Endothelial cell of umbilical vein (primary cell): Measurements from ENCODE around the gene XPO5. TPM values are rescaled to one million over a fixed set of nuclear protein-coding genes. Genes with fewer than 3 reads are reported as not detected.

Experiments
- BruUV-seq: library from RNA; stranded (reverse); fragments of 400-500 nt; replicated peaks from 2 replicates; lab custom pipeline; 2021; lab: Mats Ljungman, UMichigan
- CTCF ChIA-PET: fragments of 300-600, 350-600 bp; sonication (Branson Sonifier 250); formaldehyde crosslinking; loops from one replicate; lab custom pipeline; 2021; ENCODE audit warnings: antibody characterized with exemption, inconsistent platforms; lab: Charles Lee
- POLR2A ChIA-PET: fragments of 300-600, 350-600 bp; sonication (Branson Sonifier 250); formaldehyde crosslinking; loops from one replicate; lab custom pipeline; 2021; ENCODE audit warnings: antibody characterized with exemption, inconsistent platforms; lab: Charles Lee
- DNase-seq: peaks from one replicate; pipeline ENCODE4 v3.0.0-alpha.2; 2011; ENCODE audit warnings: low read depth, low spot score
- FAIRE-seq: peaks from 2 replicates; lab custom pipeline; 2011; peaks lifted over from hg19 to GRCh38; lab: Jason Lieb, UNC
- H2AFZ ChIP-seq: 2 replicates; pipeline ENCODE4 v1.6.0; 2012; ENCODE audit warnings: low read depth, low read length, control low read depth, inconsistent platforms
- H3K27ac ChIP-seq: 2 replicates; pipeline ENCODE4 v1.5.1; 2011; ENCODE audit warnings: low read depth, mild to moderate bottlenecking, control low read depth, low read length, moderate library complexity; ENCODE audit not compliant: insufficient read depth
- H3K27me3 ChIP-seq, 2 experiments: 2 replicates each; pipeline versions ENCODE4 v1.6.0 to v1.6.1; 2011; ENCODE audit warnings: low read length in 2 of 2, mixed read lengths in 1 of 2; ENCODE audit not compliant: control insufficient read depth in 2 of 2, insufficient read depth in 2 of 2
- H3K36me3 ChIP-seq, 2 experiments: 2 replicates in 1 of 2; 3 replicates in 1 of 2; pipeline ENCODE4 v1.5.1; 2011; ENCODE audit warnings: low read length in 2 of 2, mild to moderate bottlenecking in 1 of 2, moderate library complexity in 1 of 2; ENCODE audit not compliant: control insufficient read depth in 2 of 2, insufficient read depth in 2 of 2; ENCODE audit errors: extremely low read depth in 1 of 2
- H3K4me1 ChIP-seq: 3 replicates; pipeline ENCODE4 v1.5.1; 2011; ENCODE audit warnings: mild to moderate bottlenecking, low read length; ENCODE audit not compliant: control insufficient read depth, insufficient read depth; ENCODE audit errors: extremely low read depth
- H3K4me2 ChIP-seq: 2 replicates; pipeline ENCODE4 v1.6.1; 2011; ENCODE audit warnings: low read length, control low read depth, mixed read lengths; ENCODE audit not compliant: insufficient read depth
- H3K4me3 ChIP-seq, 3 experiments: fragments of 200-600 bp in 1 of 3; sonication (generic), shearing (Covaris generic) in 1 of 3; replicated peaks in 1 of 3; 2 replicates each; pipeline ENCODE4 v1.5.1; 2011 to 2016; ENCODE audit warnings: control low read depth in 3 of 3, low read length in 3 of 3, mild to moderate bottlenecking in 2 of 3, inconsistent platforms in 1 of 3, low read depth in 1 of 3, moderate library complexity in 1 of 3; ENCODE audit not compliant: insufficient read depth in 1 of 3
- H3K79me2 ChIP-seq: 2 replicates; pipeline ENCODE4 v1.6.0; 2012; ENCODE audit warnings: low read length, inconsistent platforms; ENCODE audit not compliant: control insufficient read depth, insufficient read depth
- H3K9ac ChIP-seq: replicated peaks from 2 replicates; pipeline ENCODE3; 2011; ENCODE audit warnings: low read length, control low read depth; ENCODE audit not compliant: insufficient read depth; ENCODE audit errors: extremely low read depth
- H3K9me1 ChIP-seq: replicated peaks from 3 replicates; pipeline ENCODE4 v1.6.0; 2011; ENCODE audit warnings: mild to moderate bottlenecking, low read length; ENCODE audit not compliant: control insufficient read depth, insufficient read depth; ENCODE audit errors: extremely low read depth
- H3K9me3 ChIP-seq: replicated peaks from 2 replicates; pipeline ENCODE4 v1.5.1; 2012; ENCODE audit warnings: low read length, inconsistent platforms; ENCODE audit not compliant: control insufficient read depth, insufficient read depth
- H4K20me1 ChIP-seq: replicated peaks from 2 replicates; pipeline ENCODE3; 2011; ENCODE audit warnings: mild to moderate bottlenecking, low read length; ENCODE audit not compliant: control insufficient read depth, insufficient read depth; ENCODE audit errors: extremely low read depth
- EZH2 ChIP-seq: IDR thresholded peaks from 2 replicates; pipeline ENCODE4 v1.6.1; 2012; ENCODE audit warnings: borderline replicate concordance, low read depth, mild to moderate bottlenecking, moderate library complexity, low read length, inconsistent platforms; ENCODE audit not compliant: severe bottlenecking
- MAX ChIP-seq: IDR thresholded peaks from 2 replicates; pipeline ENCODE4 v1.6.1; 2011; ENCODE audit not compliant: insufficient read depth, insufficient read length
- MYC ChIP-seq: IDR thresholded peaks from one replicate; pipeline ENCODE4 v1.6.1; 2011; ENCODE audit warnings: mild to moderate bottlenecking, low read depth, low read length
- dilution Hi-C: fragments of 300-500 bp; cut with MboI; formaldehyde crosslinking; loops from one replicate; pipeline ENCODE4 v1.15.0; 2019; ENCODE audit warnings: low sequenced_read_pairs; ENCODE audit not compliant: extremely low pct_ligation_motif_present
- intact Hi-C: fragments of 100-400 bp; cut with micrococcal nuclease; formaldehyde crosslinking; loops from one replicate; pipeline ENCODE4 v1.10.0; 2022
- polyA plus RNA-seq, 4 experiments: library from polyadenylated mRNA; depleted of rRNA in 3 of 4; stranded (reverse) in 3 of 4; unstranded in 1 of 4; fragments of >200 nt; gene quantifications; 2 replicates each; pipeline versions ENCODE4 v1.2.1 to v1.2.3, GENCODE V29; 2011 to 2012; ENCODE audit warnings: missing spikeins in 1 of 4
- total RNA-seq: library from RNA; stranded (reverse); gene quantifications from 2 replicates; pipeline ENCODE4 v1.2.3, GENCODE V29; 2021
- TF ChIP-seq, protein P1 (sequence below), 2 donors: IDR thresholded peaks; 1 replicate in 1 of 2; 2 replicates in 1 of 2; pipeline ENCODE4 v1.5.1; 2011; ENCODE audit warnings: low read length in 2 of 2, mild to moderate bottlenecking in 2 of 2, moderate library complexity in 2 of 2, control low read depth in 1 of 2, inconsistent platforms in 1 of 2, low read depth in 1 of 2; ENCODE audit not compliant: insufficient read depth in 1 of 2; ENCODE audit errors: extremely low read depth in 1 of 2

XPO5 gene
- total and polyA plus RNA-seq, 2 donors (not counting 3 experiments of a cell fraction or from before 2014, with no cell fraction given), result 28.4 to 50.0 TPM

DNA sequence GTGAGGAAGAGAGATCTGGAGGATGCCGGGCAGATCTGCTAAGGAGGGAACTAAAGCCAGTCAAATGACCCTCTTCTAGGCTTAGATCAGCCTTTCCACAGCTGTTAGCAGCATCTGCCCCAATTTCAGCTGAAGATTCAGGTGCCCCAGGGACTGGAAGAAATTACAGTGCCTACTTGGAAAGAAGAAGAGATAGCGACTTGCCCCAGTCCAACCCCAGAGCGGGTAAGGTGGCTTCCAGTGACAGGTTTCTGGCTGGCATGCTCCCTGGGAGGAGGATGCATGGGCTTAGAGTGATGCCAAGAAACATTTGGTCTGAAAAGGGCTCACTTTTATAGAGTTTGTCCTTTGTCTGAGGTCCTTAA, 97.8 kb downstream of the XPO5 start:
- ChIA-PET POLR2A (interaction anchor here (1.0 kb wide), 1 partner anchor 14 kb away, joined by 4 read pairs; no protein-coding TSS in a partner anchor), CTCF (interaction anchor here (0.8 to 1.6 kb wide), 5 partner anchors 10 to 231 kb away, joined by 3 to 9 read pairs (median 4); no protein-coding TSS in a partner anchor)
- no peaks in the 10 kb centered on the region for H3K9me1 ChIP-seq
- dilution Hi-C loops, result no loop called here
- H3K9me3 ChIP-seq, result no peaks in the 10 kb centered on the region
- H3K4me3 ChIP-seq, result peak overlapping the region; percentile 82 to 96 (median 91)
- DNase-seq, result no peak
- FAIRE-seq, result peak; percentile 74
- no peak for TF ChIP-seq EZH2
- no peak for TF ChIP-seq MYC
- TF ChIP-seq, protein P1, sequence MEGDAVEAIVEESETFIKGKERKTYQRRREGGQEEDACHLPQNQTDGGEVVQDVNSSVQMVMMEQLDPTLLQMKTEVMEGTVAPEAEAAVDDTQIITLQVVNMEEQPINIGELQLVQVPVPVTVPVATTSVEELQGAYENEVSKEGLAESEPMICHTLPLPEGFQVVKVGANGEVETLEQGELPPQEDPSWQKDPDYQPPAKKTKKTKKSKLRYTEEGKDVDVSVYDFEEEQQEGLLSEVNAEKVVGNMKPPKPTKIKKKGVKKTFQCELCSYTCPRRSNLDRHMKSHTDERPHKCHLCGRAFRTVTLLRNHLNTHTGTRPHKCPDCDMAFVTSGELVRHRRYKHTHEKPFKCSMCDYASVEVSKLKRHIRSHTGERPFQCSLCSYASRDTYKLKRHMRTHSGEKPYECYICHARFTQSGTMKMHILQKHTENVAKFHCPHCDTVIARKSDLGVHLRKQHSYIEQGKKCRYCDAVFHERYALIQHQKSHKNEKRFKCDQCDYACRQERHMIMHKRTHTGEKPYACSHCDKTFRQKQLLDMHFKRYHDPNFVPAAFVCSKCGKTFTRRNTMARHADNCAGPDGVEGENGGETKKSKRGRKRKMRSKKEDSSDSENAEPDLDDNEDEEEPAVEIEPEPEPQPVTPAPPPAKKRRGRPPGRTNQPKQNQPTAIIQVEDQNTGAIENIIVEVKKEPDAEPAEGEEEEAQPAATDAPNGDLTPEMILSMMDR (IDR thresholded peaks at IDR 0.05; ENCODE audit: extremely low read depth in 1 of 2, insufficient read depth in 1 of 2, low read depth in 1 of 2, low read length in 2 of 2), result no peak
- no peak for TF ChIP-seq MAX
- H3K79me2 ChIP-seq, result peaks cover 16% of the 10 kb centered on the region
- H3K9ac ChIP-seq, result peak overlapping the region; percentile 86
- H4K20me1 ChIP-seq, result no peaks in the 10 kb centered on the region
- H3K4me2 ChIP-seq, result peak overlapping the region; percentile 95
- no peaks in the 10 kb centered on the region for H3K27me3 ChIP-seq
- H3K4me1 ChIP-seq, result peaks cover 9% of the 10 kb centered on the region
- no TSS peak for BruUV-seq
- H2AFZ ChIP-seq, result peak overlapping the region; percentile 68
- H3K36me3 ChIP-seq, result no peaks in the 10 kb centered on the region
- H3K27ac ChIP-seq, result peak overlapping the region; percentile 58
- intact Hi-C loops, result no loop called here
